GM12891 (cell line): Measurements from ENCODE around the gene CYP27A1.

Experiments used
- PAX5 ChIP-seq: IDR thresholded peaks from 2 replicates; pipeline ENCODE4 v1.6.1; 2011; ENCODE audit warnings: low read length, moderate library complexity, mild to moderate bottlenecking; ENCODE audit not compliant: insufficient read depth, severe bottlenecking
- POLR2A ChIP-seq: IDR thresholded peaks from 2 replicates; pipeline ENCODE4 v1.6.1; 2011; ENCODE audit warnings: low read depth, low read length, control low read depth
- POLR2AphosphoS5 ChIP-seq: IDR thresholded peaks from 2 replicates; pipeline ENCODE4 v1.6.1; 2011; ENCODE audit warnings: low read depth, low read length, control low read depth
- SPI1 ChIP-seq: IDR thresholded peaks from 2 replicates; pipeline ENCODE4 v1.6.1; 2011; ENCODE audit warnings: low read depth, low read length, control low read depth
- TAF1 ChIP-seq: IDR thresholded peaks from 2 replicates; pipeline ENCODE4 v1.6.1; 2011; ENCODE audit warnings: low read depth, low read length, control low read depth

GRCh38 chr2:218826791-218827190 lies 44.8 kb downstream of the CYP27A1 start:
- no peak for TF ChIP-seq POLR2AphosphoS5
- TF ChIP-seq POLR2A = no peak
- no peak for TF ChIP-seq TAF1
- TF ChIP-seq SPI1 = no peak
- TF ChIP-seq PAX5 = no peak
